NT2/D1 (cell line): ENCODE measurements around the gene GREB1.
"Not testable (repeated sequence)": the region's sequence is repeated elsewhere in the genome, so short reads cannot be mapped to it uniquely, and the experiment has no call there.

Experiments used
- DNase-seq: peaks from one replicate; pipeline ENCODE4 v3.0.0-alpha.2; 2011; ENCODE audit warnings: low read depth, low spot score
- H3K27me3 ChIP-seq: 2 replicates; pipeline ENCODE4 v1.6.0; 2011; ENCODE audit warnings: mild to moderate bottlenecking; ENCODE audit not compliant: insufficient read length, insufficient read depth
- H3K36me3 ChIP-seq: 2 replicates; pipeline ENCODE4 v1.6.1; 2011; ENCODE audit warnings: mild to moderate bottlenecking, low read length, mixed read lengths; ENCODE audit not compliant: insufficient read depth, insufficient read length
- H3K4me1 ChIP-seq: 2 replicates; pipeline ENCODE4 v1.5.1; 2011; ENCODE audit not compliant: insufficient read depth, insufficient read length
- H3K4me3 ChIP-seq: 2 replicates; pipeline ENCODE4 v1.5.1; 2011; ENCODE audit warnings: low read depth; ENCODE audit not compliant: insufficient read length
- H3K9ac ChIP-seq: 2 replicates; pipeline ENCODE4 v1.6.0; 2011; ENCODE audit warnings: low read depth; ENCODE audit not compliant: insufficient read length
- H3K9me3 ChIP-seq: 2 replicates; pipeline ENCODE4 v1.5.1; 2011; ENCODE audit warnings: mild to moderate bottlenecking, low read length; ENCODE audit not compliant: insufficient read depth
- SUZ12 ChIP-seq: IDR thresholded peaks from 2 replicates; pipeline ENCODE4 v1.6.1; 2011; ENCODE audit not compliant: insufficient read length, insufficient read depth; ENCODE audit errors: extremely low read depth
- YY1 ChIP-seq: IDR thresholded peaks from 2 replicates; pipeline ENCODE4 v1.6.1; 2011; ENCODE audit not compliant: insufficient read length, insufficient read depth
- ZNF274 ChIP-seq: IDR thresholded peaks from 2 replicates; pipeline ENCODE4 v1.6.1; 2011; ENCODE audit warnings: mild to moderate bottlenecking, low read depth, low read length

Gene GREB1

DNA sequence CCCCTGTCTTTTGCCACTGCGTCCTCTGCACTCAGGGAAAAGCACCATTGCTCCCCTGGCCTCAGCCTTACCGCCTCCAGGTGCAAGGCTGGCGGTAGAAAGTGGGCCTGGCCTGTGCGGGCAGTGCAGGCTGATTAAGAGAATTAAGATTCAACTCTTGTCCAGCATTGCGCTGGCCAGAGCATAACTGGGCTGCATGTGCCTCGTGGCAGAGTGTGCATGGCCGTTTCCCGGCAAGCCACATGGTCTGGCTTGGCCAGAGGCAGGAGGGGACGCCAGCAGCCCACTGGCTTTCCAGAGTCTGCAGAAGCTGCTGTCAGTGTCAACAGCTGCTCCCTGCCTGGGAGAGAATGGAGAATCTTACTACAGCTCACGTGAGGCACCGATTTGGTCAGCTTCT, 123.8 kb downstream of the GREB1 start:
- Histone ChIP-seq H3K4me1 (no peaks in the 10 kb centered on the region), H3K36me3 (no peaks in the 10 kb centered on the region), H3K27me3 (no peaks in the 10 kb centered on the region), H3K9ac (no peak overlapping the region), H3K4me3 (no peak overlapping the region), H3K9me3 (peaks cover under 1% of the 10 kb centered on the region; the same call in 1 of the 2 replicates)
- no peak for TF ChIP-seq ZNF274
- no peak for TF ChIP-seq SUZ12
- TF ChIP-seq YY1 = no peak
- no peak for DNase-seq

DNA sequence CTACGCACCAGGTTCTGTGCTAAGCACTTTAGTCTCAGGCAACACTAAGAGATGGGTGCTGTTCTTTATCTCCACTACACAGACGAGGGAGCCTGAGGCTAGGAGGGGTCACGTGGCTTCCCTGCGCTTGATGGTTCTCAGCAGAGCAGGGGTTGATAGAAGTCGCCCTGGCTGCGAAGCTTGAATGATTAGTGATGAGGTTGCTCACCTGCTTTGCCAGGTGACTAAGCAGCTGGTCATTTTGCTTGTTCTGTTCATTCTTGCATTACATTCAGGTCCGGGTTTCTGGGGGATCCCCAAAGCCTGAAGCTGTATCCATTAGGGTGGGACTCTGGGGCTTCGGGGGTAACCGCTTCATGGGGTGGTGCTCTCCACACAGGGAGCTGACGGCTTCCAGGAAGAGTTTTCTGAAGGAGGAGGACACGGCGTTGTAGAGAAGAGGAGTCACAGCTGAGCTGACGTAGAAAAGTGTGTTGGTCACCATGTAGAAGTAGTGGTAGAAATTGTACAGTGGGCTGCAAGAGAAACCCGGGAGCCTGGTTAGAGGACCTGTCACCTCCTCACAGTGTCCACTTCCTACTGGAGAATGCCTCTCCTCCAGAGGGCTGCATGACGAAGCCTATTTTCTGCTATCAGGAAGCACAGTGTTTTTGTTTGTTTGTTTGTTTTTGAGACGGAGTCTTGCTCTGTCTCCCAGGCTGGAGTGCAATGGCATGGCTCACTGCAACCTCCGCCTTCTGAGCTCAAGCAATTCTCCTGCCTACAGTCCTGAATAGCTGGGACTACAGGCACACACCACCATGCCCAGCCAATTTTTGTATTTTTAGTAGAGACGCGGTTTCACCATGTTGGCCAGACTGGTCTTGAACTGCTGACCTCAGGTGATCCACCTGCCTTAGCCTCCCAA, 124.6 kb downstream of the GREB1 start:
- TF ChIP-seq SUZ12 (no peak), YY1 (no peak), ZNF274 (no peak)
- no peak overlapping the region for H3K9ac ChIP-seq
- H3K4me3 ChIP-seq = no peak overlapping the region

DNA sequence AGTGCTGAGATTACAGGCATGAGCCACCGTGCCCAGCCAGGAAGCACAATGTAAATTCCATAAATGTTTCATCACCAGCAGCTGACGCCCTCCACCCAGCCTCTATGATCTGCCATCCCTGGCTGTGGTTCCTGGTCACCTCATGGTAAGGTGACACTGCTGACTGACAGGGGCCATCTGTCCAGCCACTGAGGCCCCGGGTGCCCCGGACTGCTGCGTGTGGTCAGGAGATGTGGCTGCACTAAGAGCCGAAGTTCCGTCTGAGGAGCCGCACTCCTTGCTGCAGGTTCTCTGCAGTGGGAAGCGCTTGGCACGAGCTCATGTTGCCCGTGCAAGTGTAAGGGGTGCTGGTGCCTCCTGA, 125.2 kb downstream of the GREB1 start:
- no peaks in the 10 kb centered on the region for H3K36me3 ChIP-seq
- H3K27me3 ChIP-seq = no peaks in the 10 kb centered on the region
- H3K9me3 ChIP-seq = peaks cover 10% of the 10 kb centered on the region; the same call in 1 of the 2 replicates
- no peaks in the 10 kb centered on the region for H3K4me1 ChIP-seq
- TF ChIP-seq YY1 = no peak
- no peak for TF ChIP-seq SUZ12
- no peak for TF ChIP-seq ZNF274
- DNase-seq = no peak
- H3K9ac ChIP-seq = no peak overlapping the region
- H3K4me3 ChIP-seq = no peak overlapping the region

More for the DNA sequence above, 124.6 kb downstream of the GREB1 start:
- no peaks in the 10 kb centered on the region for H3K4me1 ChIP-seq
- no peaks in the 10 kb centered on the region for H3K27me3 ChIP-seq
- peaks cover 8% of the 10 kb centered on the region; the same call in 1 of the 2 replicates for H3K9me3 ChIP-seq
- DNase-seq = no peak
- no peaks in the 10 kb centered on the region for H3K36me3 ChIP-seq

GRCh38 chr2:11659851-11660250, 126.0 kb downstream of the GREB1 start:
- TF ChIP-seq YY1 (no peak), SUZ12 (no peak), ZNF274 (no peak)
- DNase-seq = no peak
- Histone ChIP-seq H3K36me3 (no peaks in the 10 kb centered on the region), H3K4me3 (no peak overlapping the region), H3K4me1 (no peaks in the 10 kb centered on the region), H3K9me3 (peaks cover 10% of the 10 kb centered on the region; the same call in 1 of the 2 replicates), H3K9ac (no peak overlapping the region), H3K27me3 (no peaks in the 10 kb centered on the region)

- not testable (repeated sequence) for H3K27me3 ChIP-seq, H3K4me1 ChIP-seq, DNase-seq, H3K36me3 ChIP-seq, H3K4me3 ChIP-seq, H3K9ac ChIP-seq
- peaks cover 10% of the 10 kb centered on the region; the same call in 1 of the 2 replicates for H3K9me3 ChIP-seq
These were observed 126.6 kb downstream of the GREB1 start for GRCh38 chr2:11660396-11660795.

- no peak overlapping the region for H3K9ac ChIP-seq
- H3K9me3 ChIP-seq = peaks cover 10% of the 10 kb centered on the region; the same call in 1 of the 2 replicates
- H3K4me3 ChIP-seq = no peak overlapping the region
- DNase-seq = no peak
- no peaks in the 10 kb centered on the region for H3K4me1 ChIP-seq
- H3K27me3 ChIP-seq = peaks cover 3% of the 10 kb centered on the region
- TF ChIP-seq ZNF274 (no peak), YY1 (no peak), SUZ12 (no peak)
- no peaks in the 10 kb centered on the region for H3K36me3 ChIP-seq
These were observed 128.1 kb downstream of the GREB1 start for GRCh38 chr2:11661891-11662435.

- no peak for DNase-seq
- Histone ChIP-seq H3K4me3 (no peak overlapping the region), H3K36me3 (no peaks in the 10 kb centered on the region), H3K27me3 (peaks cover 7% of the 10 kb centered on the region), H3K9ac (no peak overlapping the region), H3K4me1 (no peaks in the 10 kb centered on the region), H3K9me3 (peaks cover 10% of the 10 kb centered on the region; the same call in 1 of the 2 replicates)
- TF ChIP-seq YY1 = no peak
- TF ChIP-seq ZNF274 = no peak
- TF ChIP-seq SUZ12 = no peak
These were observed 129.0 kb downstream of the GREB1 start for GRCh38 chr2:11662882-11663281.
